AG09319 (cell line): ENCODE results near the gene XRCC6.

Experiments
- DNase-seq: peaks from one replicate; pipeline ENCODE4 v3.0.0-alpha.2; 2010; ENCODE audit warnings: low read depth; ENCODE audit errors: extremely low read depth
- CTCF ChIP-seq: IDR thresholded peaks from 2 replicates; pipeline ENCODE4 v1.5.1; 2011; ENCODE audit warnings: low read depth, mild to moderate bottlenecking, inconsistent platforms, low read length, moderate library complexity

Gene XRCC6

DNA sequence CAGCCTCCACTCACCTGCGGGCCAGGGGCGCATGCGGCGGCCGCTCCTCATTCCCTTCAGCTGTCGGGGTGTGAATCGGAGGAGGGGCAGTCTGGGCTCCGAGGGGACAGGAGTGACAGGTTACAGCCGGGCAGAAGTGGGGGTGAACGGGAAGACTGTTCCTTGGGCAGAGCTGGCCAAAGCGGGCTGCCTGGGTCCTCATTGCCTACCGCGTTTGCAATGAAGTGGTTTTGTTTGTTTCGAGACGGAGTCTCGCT lies 78.9 kb downstream of the XRCC6 start:
- no peak for DNase-seq
- no peak for TF ChIP-seq CTCF

DNA sequence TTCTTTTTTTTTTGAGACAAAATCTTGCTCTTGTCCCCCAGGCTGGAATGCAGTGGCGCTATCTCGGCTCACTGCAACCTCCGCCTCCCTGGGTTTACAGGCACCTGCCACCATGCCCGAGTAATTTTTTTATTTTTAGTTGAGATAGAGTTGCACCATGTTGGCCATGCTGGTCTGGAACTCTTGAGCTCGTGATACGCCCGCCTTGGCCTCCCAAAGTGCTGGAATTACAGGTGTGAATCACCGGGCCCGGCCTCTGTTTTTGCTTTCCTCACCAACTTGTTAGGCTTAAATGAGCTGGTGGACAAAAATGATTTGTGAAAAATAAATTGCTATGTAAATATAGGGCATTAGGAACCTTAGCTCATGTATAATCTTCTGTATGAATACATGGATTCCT lies 81.7 kb downstream of the XRCC6 start:
- DNase-seq = no peak
- no peak for TF ChIP-seq CTCF

DNA sequence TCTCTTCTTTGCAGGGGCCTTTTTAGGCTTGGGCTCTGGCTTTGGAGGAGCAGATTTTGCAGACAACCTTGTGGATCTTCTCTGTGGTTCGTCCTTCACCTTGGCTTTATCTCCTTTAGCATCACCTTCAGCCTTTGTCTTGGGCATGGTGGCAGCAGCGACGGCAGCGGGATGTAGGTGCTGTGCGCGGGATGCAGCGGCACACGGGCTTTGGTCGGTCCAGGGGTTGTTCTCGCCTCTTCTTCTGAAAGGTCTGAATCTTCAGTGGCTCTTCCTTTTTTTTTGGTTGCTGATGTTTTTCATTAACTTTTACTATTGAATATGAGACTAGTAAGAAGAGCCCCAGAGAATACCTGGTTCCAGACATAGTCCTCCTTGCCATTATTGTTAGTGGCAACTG lies 88.2 kb downstream of the XRCC6 start:
- no peak for DNase-seq
- TF ChIP-seq CTCF = no peak

DNA sequence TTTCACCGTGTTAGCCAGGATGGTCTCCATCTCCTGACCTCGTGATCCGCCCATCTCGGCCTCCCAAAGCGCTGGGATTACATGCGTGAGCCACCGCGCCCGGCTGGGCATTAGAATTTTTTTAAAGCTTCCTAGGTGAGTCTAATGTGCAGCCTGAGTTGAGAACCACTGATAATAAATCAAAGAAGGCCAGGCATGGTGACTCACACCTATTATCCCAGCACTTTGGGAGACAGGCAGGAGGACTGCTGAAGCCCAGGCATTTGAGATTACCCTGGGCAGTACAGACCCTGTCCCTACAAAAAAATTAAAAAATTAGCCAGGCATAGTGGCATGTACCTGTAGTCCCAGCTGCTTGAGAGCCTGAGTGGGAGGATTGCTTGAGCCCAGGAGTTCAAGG lies 91.9 kb downstream of the XRCC6 start:
- DNase-seq = no peak
- no peak for TF ChIP-seq CTCF
